Endothelial cell of umbilical vein (primary cell): ENCODE data around the gene C1orf174. TPM values are rescaled to one million over a fixed set of nuclear protein-coding genes. Genes with fewer than 3 reads are reported as not detected.

Source experiments
- BruUV-seq: library from RNA; stranded (reverse); fragments of 400-500 nt; replicated peaks from 2 replicates; lab custom pipeline; 2021; lab: Mats Ljungman, UMichigan
- CTCF ChIA-PET: fragments of 300-600, 350-600 bp; sonication (Branson Sonifier 250); formaldehyde crosslinking; loops from one replicate; lab custom pipeline; 2021; ENCODE audit warnings: antibody characterized with exemption, inconsistent platforms; lab: Charles Lee
- POLR2A ChIA-PET: fragments of 300-600, 350-600 bp; sonication (Branson Sonifier 250); formaldehyde crosslinking; loops from one replicate; lab custom pipeline; 2021; ENCODE audit warnings: antibody characterized with exemption, inconsistent platforms; lab: Charles Lee
- DNase-seq: peaks from one replicate; pipeline ENCODE4 v3.0.0-alpha.2; 2011; ENCODE audit warnings: low read depth, low spot score
- FAIRE-seq: peaks from 2 replicates; lab custom pipeline; 2011; peaks lifted over from hg19 to GRCh38; lab: Jason Lieb, UNC
- H2AFZ ChIP-seq: 2 replicates; pipeline ENCODE4 v1.6.0; 2012; ENCODE audit warnings: low read depth, low read length, control low read depth, inconsistent platforms
- H3K27ac ChIP-seq: 2 replicates; pipeline ENCODE4 v1.5.1; 2011; ENCODE audit warnings: low read depth, mild to moderate bottlenecking, control low read depth, low read length, moderate library complexity; ENCODE audit not compliant: insufficient read depth
- H3K27me3 ChIP-seq, 2 experiments: 2 replicates each; pipeline versions ENCODE4 v1.6.0 to v1.6.1; 2011; ENCODE audit warnings: low read length in 2 of 2, mixed read lengths in 1 of 2; ENCODE audit not compliant: control insufficient read depth in 2 of 2, insufficient read depth in 2 of 2
- H3K36me3 ChIP-seq, 2 experiments: 2 replicates in 1 of 2; 3 replicates in 1 of 2; pipeline ENCODE4 v1.5.1; 2011; ENCODE audit warnings: low read length in 2 of 2, mild to moderate bottlenecking in 1 of 2, moderate library complexity in 1 of 2; ENCODE audit not compliant: control insufficient read depth in 2 of 2, insufficient read depth in 2 of 2; ENCODE audit errors: extremely low read depth in 1 of 2
- H3K4me1 ChIP-seq: 3 replicates; pipeline ENCODE4 v1.5.1; 2011; ENCODE audit warnings: mild to moderate bottlenecking, low read length; ENCODE audit not compliant: control insufficient read depth, insufficient read depth; ENCODE audit errors: extremely low read depth
- H3K4me2 ChIP-seq: 2 replicates; pipeline ENCODE4 v1.6.1; 2011; ENCODE audit warnings: low read length, control low read depth, mixed read lengths; ENCODE audit not compliant: insufficient read depth
- H3K4me3 ChIP-seq, 3 experiments: fragments of 200-600 bp in 1 of 3; sonication (generic), shearing (Covaris generic) in 1 of 3; replicated peaks in 1 of 3; 2 replicates each; pipeline ENCODE4 v1.5.1; 2011 to 2016; ENCODE audit warnings: control low read depth in 3 of 3, low read length in 3 of 3, mild to moderate bottlenecking in 2 of 3, inconsistent platforms in 1 of 3, low read depth in 1 of 3, moderate library complexity in 1 of 3; ENCODE audit not compliant: insufficient read depth in 1 of 3
- H3K79me2 ChIP-seq: 2 replicates; pipeline ENCODE4 v1.6.0; 2012; ENCODE audit warnings: low read length, inconsistent platforms; ENCODE audit not compliant: control insufficient read depth, insufficient read depth
- H3K9ac ChIP-seq: replicated peaks from 2 replicates; pipeline ENCODE3; 2011; ENCODE audit warnings: low read length, control low read depth; ENCODE audit not compliant: insufficient read depth; ENCODE audit errors: extremely low read depth
- H3K9me1 ChIP-seq: replicated peaks from 3 replicates; pipeline ENCODE4 v1.6.0; 2011; ENCODE audit warnings: mild to moderate bottlenecking, low read length; ENCODE audit not compliant: control insufficient read depth, insufficient read depth; ENCODE audit errors: extremely low read depth
- H3K9me3 ChIP-seq: replicated peaks from 2 replicates; pipeline ENCODE4 v1.5.1; 2012; ENCODE audit warnings: low read length, inconsistent platforms; ENCODE audit not compliant: control insufficient read depth, insufficient read depth
- H4K20me1 ChIP-seq: replicated peaks from 2 replicates; pipeline ENCODE3; 2011; ENCODE audit warnings: mild to moderate bottlenecking, low read length; ENCODE audit not compliant: control insufficient read depth, insufficient read depth; ENCODE audit errors: extremely low read depth
- EZH2 ChIP-seq: IDR thresholded peaks from 2 replicates; pipeline ENCODE4 v1.6.1; 2012; ENCODE audit warnings: borderline replicate concordance, low read depth, mild to moderate bottlenecking, moderate library complexity, low read length, inconsistent platforms; ENCODE audit not compliant: severe bottlenecking
- FOS ChIP-seq: IDR thresholded peaks from 2 replicates; pipeline ENCODE4 v1.6.1; 2011; ENCODE audit warnings: mild to moderate bottlenecking, low read length, moderate library complexity, borderline replicate concordance; ENCODE audit not compliant: insufficient read depth
- GATA2 ChIP-seq: IDR thresholded peaks from 2 replicates; pipeline ENCODE4 v1.7.0; 2011; ENCODE audit warnings: low read depth, mild to moderate bottlenecking, moderate library complexity, mixed read lengths, low read length; ENCODE audit not compliant: insufficient read length, insufficient read depth
- JUN ChIP-seq: IDR thresholded peaks from 2 replicates; pipeline ENCODE4 v1.6.1; 2011; ENCODE audit warnings: borderline replicate concordance, low read depth; ENCODE audit not compliant: insufficient read length, insufficient read depth
- MYC ChIP-seq: IDR thresholded peaks from one replicate; pipeline ENCODE4 v1.6.1; 2011; ENCODE audit warnings: mild to moderate bottlenecking, low read depth, low read length
- POLR2A ChIP-seq: IDR thresholded peaks from 2 replicates; pipeline ENCODE4 v1.6.1; 2012; ENCODE audit warnings: low read depth, mild to moderate bottlenecking, control low read depth, low read length
- POLR2AphosphoS5 ChIP-seq: IDR thresholded peaks from 2 replicates; pipeline ENCODE4 v1.6.1; 2012; ENCODE audit warnings: low read depth, mild to moderate bottlenecking, control low read depth, low read length, moderate library complexity; ENCODE audit not compliant: insufficient read depth
- dilution Hi-C: fragments of 300-500 bp; cut with MboI; formaldehyde crosslinking; loops from one replicate; pipeline ENCODE4 v1.15.0; 2019; ENCODE audit warnings: low sequenced_read_pairs; ENCODE audit not compliant: extremely low pct_ligation_motif_present
- intact Hi-C: fragments of 100-400 bp; cut with micrococcal nuclease; formaldehyde crosslinking; loops from one replicate; pipeline ENCODE4 v1.10.0; 2022
- polyA plus RNA-seq, 4 experiments: library from polyadenylated mRNA; depleted of rRNA in 3 of 4; stranded (reverse) in 3 of 4; unstranded in 1 of 4; fragments of >200 nt; gene quantifications; 2 replicates each; pipeline versions ENCODE4 v1.2.1 to v1.2.3, GENCODE V29; 2011 to 2012; ENCODE audit warnings: missing spikeins in 1 of 4
- total RNA-seq: library from RNA; stranded (reverse); gene quantifications from 2 replicates; pipeline ENCODE4 v1.2.3, GENCODE V29; 2021
- TF ChIP-seq, protein P1 (sequence below), 2 donors: IDR thresholded peaks; 1 replicate in 1 of 2; 2 replicates in 1 of 2; pipeline ENCODE4 v1.5.1; 2011; ENCODE audit warnings: low read length in 2 of 2, mild to moderate bottlenecking in 2 of 2, moderate library complexity in 2 of 2, control low read depth in 1 of 2, inconsistent platforms in 1 of 2, low read depth in 1 of 2; ENCODE audit not compliant: insufficient read depth in 1 of 2; ENCODE audit errors: extremely low read depth in 1 of 2
- TF ChIP-seq, protein P2 (sequence below): IDR thresholded peaks from 2 replicates; pipeline ENCODE4 v1.6.1; 2011; ENCODE audit not compliant: insufficient read depth, insufficient read length

C1orf174 gene
- total and polyA plus RNA-seq, 2 donors (not counting 3 experiments of a cell fraction or from before 2014, with no cell fraction given) = 28.0 to 31.7 TPM

DNA sequence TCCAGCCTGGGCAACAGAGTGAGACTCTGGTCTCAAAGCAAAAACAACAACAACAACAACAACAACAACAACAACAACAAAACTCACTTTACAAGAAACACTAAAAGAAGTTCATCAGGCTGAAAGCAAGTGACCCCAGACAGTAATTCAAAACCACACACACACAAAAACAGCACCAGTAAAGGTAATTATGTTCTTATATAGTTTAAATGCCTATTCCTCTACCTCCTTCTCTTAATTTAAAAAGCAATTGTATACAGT lies 1.7 kb downstream of the C1orf174 start:
- TF ChIP-seq JUN (no peak), GATA2 (no peak), EZH2 (no peak), POLR2AphosphoS5 (no peak), MYC (no peak), FOS (no peak), POLR2A (no peak)
- FAIRE-seq (no peak), DNase-seq (no peak)
- no peaks in the 10 kb centered on the region for H3K27me3 ChIP-seq
- H3K4me2 ChIP-seq = peak overlapping the region; percentile 82
- intact Hi-C loops (no loop called here), dilution Hi-C loops (no loop called here)
- H3K4me1 ChIP-seq = peaks cover 12% of the 10 kb centered on the region
- no peak overlapping the region for H3K4me3 ChIP-seq
- POLR2A ChIA-PET = no interaction called here
- no peaks in the 10 kb centered on the region for H3K9me1 ChIP-seq
- H3K9ac ChIP-seq = no peak overlapping the region
- peaks cover 61% of the 10 kb centered on the region for H3K79me2 ChIP-seq
- H2AFZ ChIP-seq = no peak overlapping the region
- peaks cover 0 to 2% of the 10 kb centered on the region in 2 experiments for H3K36me3 ChIP-seq
- H3K9me3 ChIP-seq = no peaks in the 10 kb centered on the region
- H3K27ac ChIP-seq = no peak overlapping the region
- H4K20me1 ChIP-seq = no peaks in the 10 kb centered on the region
- BruUV-seq = no TSS peak
- CTCF ChIA-PET = no interaction called here

DNA sequence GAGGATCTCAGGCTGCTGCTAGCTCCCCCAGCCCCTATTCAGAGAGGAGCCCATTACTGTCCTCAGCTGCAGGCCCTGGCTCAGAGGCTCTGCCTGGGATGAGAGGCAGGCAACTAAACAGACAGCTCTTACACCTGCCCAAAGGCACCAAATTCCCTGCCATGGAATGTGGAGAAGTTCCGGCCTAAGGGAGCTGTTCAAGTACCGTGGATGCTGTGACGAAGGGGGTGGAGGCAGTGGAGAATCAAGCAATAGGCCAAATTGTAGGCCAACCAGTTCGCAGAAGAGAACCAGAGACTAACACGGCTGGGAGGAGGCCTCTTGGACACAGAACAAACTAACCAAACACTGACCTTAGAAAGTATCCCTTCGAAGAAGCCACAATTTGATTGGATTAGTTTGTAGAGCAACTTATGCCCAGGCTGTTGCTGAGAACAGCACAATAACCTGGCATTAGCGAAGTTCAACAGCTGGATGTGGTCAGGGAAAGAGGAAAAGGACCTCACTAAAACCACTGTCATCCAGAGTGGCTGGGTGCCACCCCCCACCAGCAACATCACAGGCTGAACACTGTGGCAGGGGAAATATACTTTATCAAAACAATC lies 3.6 kb downstream of the C1orf174 start:
- peaks cover 66% of the 10 kb centered on the region for H3K79me2 ChIP-seq
- no peak for TF ChIP-seq FOS
- TF ChIP-seq JUN = no peak
- TF ChIP-seq, protein P1, sequence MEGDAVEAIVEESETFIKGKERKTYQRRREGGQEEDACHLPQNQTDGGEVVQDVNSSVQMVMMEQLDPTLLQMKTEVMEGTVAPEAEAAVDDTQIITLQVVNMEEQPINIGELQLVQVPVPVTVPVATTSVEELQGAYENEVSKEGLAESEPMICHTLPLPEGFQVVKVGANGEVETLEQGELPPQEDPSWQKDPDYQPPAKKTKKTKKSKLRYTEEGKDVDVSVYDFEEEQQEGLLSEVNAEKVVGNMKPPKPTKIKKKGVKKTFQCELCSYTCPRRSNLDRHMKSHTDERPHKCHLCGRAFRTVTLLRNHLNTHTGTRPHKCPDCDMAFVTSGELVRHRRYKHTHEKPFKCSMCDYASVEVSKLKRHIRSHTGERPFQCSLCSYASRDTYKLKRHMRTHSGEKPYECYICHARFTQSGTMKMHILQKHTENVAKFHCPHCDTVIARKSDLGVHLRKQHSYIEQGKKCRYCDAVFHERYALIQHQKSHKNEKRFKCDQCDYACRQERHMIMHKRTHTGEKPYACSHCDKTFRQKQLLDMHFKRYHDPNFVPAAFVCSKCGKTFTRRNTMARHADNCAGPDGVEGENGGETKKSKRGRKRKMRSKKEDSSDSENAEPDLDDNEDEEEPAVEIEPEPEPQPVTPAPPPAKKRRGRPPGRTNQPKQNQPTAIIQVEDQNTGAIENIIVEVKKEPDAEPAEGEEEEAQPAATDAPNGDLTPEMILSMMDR (IDR thresholded peaks at IDR 0.05; ENCODE audit: extremely low read depth in 1 of 2, insufficient read depth in 1 of 2, low read depth in 1 of 2, low read length in 2 of 2) = no peak
- no peak for TF ChIP-seq GATA2
- TF ChIP-seq POLR2AphosphoS5 = no peak
- TF ChIP-seq MYC = no peak
- TF ChIP-seq POLR2A = no peak
- TF ChIP-seq, protein P2, sequence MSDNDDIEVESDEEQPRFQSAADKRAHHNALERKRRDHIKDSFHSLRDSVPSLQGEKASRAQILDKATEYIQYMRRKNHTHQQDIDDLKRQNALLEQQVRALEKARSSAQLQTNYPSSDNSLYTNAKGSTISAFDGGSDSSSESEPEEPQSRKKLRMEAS = no peak
- no peak for TF ChIP-seq EZH2
- ChIA-PET CTCF (no interaction called here), POLR2A (no interaction called here)
- no peaks in the 10 kb centered on the region for H3K27me3 ChIP-seq
- no peak for FAIRE-seq
- H3K36me3 ChIP-seq = peaks cover 2 to 4% of the 10 kb centered on the region in 2 experiments
- intact Hi-C loops (no loop called here), dilution Hi-C loops (no loop called here)
- H4K20me1 ChIP-seq = no peaks in the 10 kb centered on the region
- H3K4me1 ChIP-seq = peaks cover 12% of the 10 kb centered on the region
- no peak for DNase-seq
- H3K4me2 ChIP-seq = no peak overlapping the region
- H3K9ac ChIP-seq = no peak overlapping the region
- no peak overlapping the region for H3K27ac ChIP-seq
- H3K4me3 ChIP-seq = no peak overlapping the region
- H3K9me1 ChIP-seq = no peaks in the 10 kb centered on the region
- no peaks in the 10 kb centered on the region for H3K9me3 ChIP-seq
- no TSS peak for BruUV-seq
- H2AFZ ChIP-seq = no peak overlapping the region
